Endometrium (tissue), 2 donors: ENCODE measurements around the gene TNNT1.

ENCODE experiments used
- FAIRE-seq: peaks from 2 replicates; lab custom pipeline; 2012; peaks lifted over from hg19 to GRCh38; lab: Jason Lieb, UNC
- donor health status: control.
- donor health status: control.

The TNNT1 gene

GRCh38 chr19:55088543-55089341 lies 60.3 kb downstream of the TNNT1 start:
- FAIRE-seq: no peak

- FAIRE-seq: no peak
These were observed 61.0 kb downstream of the TNNT1 start for GRCh38 chr19:55088021-55088451.

GRCh38 chr19:55087542-55087901 lies 61.5 kb downstream of the TNNT1 start:
- FAIRE-seq: no peak

- FAIRE-seq: peak; percentile 89
These were observed 62.1 kb downstream of the TNNT1 start for GRCh38 chr19:55086730-55087541.

- no peak for FAIRE-seq
These were observed 62.9 kb downstream of the TNNT1 start for GRCh38 chr19:55085923-55086715.

- FAIRE-seq: no peak
These were observed 64.6 kb downstream of the TNNT1 start for GRCh38 chr19:55084416-55084815.

GRCh38 chr19:55083004-55083850 lies 65.8 kb downstream of the TNNT1 start:
- FAIRE-seq: no peak
